HG03520 (cell line): ENCODE results near the gene GJB2.

Experiments
- ATAC-seq: cut with Tn5 transposase; IDR thresholded peaks from one replicate; pipeline ENCODE4 v1.9.1; 2021; ENCODE audit warnings: mild to moderate bottlenecking, moderate library complexity; ENCODE audit not compliant: unreplicated experiment

The GJB2 gene

GRCh38 chr13:20192836-20193161, at the start of gene GJB2:
Gene GJB2 (minus strand): TSS chr13:20192938. CDS start chr13:20189581, 3,357 bp downstream.
- no peak for ATAC-seq

DNA sequence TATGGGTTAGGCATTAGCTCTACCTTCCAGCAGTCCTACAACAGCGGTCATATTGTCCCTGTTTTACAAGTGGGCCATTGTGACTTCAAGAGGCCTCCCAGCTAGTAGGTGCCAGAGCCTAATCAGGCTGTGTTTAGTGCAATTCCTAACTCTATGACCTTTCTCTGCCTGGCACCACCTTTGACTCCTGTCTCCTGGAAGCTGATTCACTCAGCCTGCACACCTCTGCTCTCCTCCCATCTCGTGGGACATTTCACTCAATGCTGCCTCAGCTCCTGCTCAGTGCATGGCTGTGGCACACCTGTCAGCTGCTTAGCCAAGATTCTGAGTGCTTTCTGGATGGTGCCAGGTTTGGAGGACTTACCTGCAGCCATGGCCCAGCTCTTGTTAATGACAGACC, 48.9 kb upstream of the GJB2 start:
- ATAC-seq = no peak

DNA sequence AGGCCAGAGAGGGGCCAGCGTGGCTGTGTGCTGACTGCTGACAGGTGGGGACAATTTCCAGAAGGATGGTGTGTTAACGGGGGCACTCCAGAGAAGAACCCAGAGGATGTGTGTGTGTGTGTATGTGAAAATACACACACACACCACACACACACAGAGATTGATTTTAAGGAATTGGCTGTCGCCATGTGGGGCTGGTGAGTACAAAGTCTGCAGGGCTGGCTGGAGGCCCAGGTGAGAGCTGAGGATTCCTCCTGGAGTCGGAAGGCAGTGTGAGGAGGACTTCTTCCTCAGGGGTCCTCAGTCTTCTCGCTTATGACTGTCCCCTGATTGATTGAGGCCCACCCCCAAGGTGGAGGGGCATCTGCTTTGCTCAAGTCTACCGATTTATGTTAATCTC, 47.0 kb upstream of the GJB2 start:
- ATAC-seq = no peak

- ATAC-seq = no peak
Measured at GRCh38 chr13:20232556-20233277, 40.0 kb upstream of the GJB2 start.

- ATAC-seq = no peak
Measured at GRCh38 chr13:20231839-20232555, 39.3 kb upstream of the GJB2 start, which contains the start of gene GJB6. Gene GJB6 (minus strand): TSS chr13:20232319. CDS start chr13:20223480, 8,839 bp downstream.

- ATAC-seq = no peak
Measured at GRCh38 chr13:20230913-20231838, 38.4 kb upstream of the GJB2 start.

DNA sequence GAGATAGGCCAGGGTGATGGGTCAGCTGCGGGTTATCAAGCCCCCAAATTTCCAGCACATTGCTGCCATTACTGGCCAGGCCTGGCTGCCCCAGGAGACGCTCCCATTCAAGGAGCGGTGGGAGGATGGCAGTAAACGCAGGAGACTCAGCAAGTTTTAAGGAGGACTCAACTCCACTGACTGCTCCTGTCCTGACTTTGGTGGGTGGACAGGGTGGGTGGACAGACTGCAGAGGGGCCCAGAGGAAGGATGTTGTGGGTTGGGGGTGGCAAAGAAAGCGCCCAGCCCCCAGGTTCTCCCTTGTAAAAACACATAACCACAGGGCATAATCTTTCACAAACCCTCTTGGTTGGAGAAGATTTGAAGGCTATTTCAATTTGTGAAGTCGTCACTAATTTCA, 35.0 kb upstream of the GJB2 start:
- no peak for ATAC-seq

GRCh38 chr13:20227288-20227687, 34.5 kb upstream of the GJB2 start:
- no peak for ATAC-seq

DNA sequence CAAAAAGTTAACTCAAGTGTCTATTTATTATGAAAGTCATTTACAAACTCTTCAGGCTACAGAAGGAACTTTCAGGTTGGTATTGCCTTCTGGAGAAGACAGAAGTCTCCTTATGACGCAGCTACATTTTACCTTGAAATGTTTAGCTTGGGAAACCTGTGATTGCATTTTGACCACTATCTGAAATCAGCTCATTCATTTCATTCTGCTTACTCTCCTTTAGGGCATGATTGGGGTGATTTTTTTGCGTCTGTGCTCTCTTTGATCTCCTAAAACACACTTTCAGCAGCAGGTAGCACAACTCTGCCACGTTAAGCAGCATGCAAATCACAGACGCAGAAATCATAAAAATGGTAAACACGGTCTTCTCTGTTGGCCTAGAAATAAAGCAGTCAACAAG, 29.8 kb upstream of the GJB2 start:
- ATAC-seq = no peak

- no peak for ATAC-seq
Measured at GRCh38 chr13:20221772-20222171, 29.0 kb upstream of the GJB2 start.

DNA sequence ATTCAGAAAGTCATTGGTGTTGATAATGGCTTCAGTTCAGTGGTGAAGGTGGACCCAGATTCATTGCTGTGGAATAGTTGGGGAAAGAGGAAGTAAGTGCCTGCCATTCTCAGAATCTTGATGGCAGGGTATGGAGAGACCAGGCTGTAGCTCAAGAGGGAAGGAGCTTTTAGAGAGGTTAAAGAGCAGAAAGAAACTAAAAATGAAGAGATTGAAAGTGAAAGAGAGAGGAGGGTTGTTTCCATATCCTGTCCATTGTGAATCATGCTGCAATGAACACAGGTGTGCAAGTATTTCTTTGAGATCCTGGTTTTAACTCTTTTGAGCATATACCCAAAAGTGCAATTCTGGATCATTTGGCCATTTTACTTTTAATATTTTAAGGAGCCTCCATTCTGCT, 26.8 kb upstream of the GJB2 start:
- no peak for ATAC-seq

DNA sequence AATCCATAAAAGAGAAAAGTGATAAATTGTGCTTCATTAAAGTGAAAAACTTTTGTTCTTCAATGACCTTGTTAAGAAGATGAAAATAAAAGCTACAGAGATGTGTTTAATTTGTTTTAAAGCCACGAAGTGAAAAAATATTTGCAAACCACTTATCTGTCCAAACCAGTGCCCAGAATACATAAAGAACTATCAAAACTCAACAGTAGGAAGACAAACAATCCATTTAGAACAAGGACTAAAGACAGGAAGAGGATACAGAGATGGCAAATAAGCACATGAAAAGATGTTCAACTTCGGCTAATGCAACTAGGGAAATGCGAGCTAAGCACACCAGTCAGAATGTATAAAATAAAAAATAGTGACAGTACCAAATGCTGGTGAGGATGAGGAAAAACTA, 24.4 kb upstream of the GJB2 start:
- ATAC-seq = no peak

DNA sequence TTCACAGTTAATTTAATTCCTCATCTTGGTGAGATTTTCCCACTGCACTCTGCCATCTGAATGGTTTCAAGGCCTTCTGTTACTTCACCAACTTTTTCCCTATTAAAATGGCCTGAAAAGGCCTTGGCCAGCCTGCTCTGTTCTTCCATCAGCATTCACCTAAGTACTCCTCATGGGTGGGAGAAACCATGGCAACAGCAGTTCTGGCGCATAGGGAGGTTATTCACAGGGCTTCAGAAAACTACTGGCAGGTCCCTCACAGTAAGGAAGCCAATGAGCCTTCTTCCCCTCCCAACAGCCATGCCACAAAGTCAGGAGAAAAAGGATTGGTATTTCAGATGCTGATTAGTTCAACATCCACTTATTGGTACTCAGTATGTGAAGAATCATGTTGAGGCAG, 17.2 kb upstream of the GJB2 start:
- ATAC-seq = no peak

DNA sequence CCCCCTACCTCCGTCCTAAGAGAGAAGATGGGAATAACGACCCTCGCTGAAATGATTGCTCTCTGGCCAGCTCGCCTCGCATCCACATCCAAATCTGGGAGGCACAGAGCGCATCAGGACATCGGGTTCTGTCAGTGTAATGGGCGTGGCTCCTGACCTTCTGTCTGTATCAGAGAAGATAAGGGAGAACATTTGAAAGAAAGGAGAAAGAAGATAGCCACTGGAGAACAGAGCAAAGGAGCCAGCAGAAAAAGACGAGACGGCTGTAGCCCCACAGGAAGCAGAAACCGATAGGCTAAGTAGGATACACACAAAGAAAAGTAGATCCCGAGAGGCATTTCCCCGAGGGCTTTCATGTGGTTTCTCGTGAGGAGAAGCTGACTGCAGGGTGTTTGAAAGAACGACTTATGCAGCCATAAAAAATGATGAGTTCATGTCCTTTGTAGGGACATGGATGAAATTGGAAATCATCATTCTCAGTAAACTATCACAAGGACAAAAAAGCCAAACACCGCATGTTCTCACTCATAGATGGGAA, 14.0 kb upstream of the GJB2 start:
- ATAC-seq = no peak

GRCh38 chr13:20206065-20206697, 13.4 kb upstream of the GJB2 start:
- no peak for ATAC-seq

DNA sequence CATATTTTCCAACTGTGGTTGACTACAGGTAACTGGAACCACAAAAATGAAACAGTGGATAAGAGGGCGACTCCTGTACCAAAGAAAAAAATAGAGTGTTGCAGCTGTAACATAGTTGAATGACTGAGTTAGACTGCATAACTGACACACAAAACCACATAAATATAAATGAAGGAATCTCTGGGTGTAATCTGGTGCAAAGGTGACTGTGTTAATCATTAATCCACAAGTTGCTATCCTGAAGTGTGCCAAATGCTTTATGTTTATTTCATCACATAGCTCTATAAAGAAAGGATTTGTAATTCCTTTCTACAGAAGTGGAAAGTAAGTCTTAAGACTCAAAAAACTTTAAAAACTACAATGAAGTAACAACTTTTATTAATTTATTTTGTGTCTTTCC, 6.0 kb upstream of the GJB2 start:
- no peak for ATAC-seq

GRCh38 chr13:20197361-20197834, 4.7 kb upstream of the GJB2 start:
- no peak for ATAC-seq

DNA sequence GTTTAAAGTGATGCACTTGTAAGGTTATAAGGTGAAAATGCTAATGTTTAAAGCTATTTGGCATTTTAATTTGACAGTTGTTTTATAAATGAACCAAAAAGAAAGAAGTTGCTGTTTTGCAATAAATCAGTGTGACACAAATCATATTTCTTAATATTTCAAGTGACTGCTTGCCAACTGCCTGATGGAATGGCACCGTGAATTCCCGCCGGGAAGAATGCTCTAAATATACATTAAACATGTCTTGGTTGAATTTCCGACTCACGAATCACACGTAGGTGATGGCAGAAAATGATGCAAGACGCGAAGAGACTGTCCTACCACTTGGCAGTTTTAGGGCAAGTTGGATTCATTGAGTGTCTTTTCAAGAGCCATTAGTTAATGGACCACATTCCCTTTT, 3.1 kb upstream of the GJB2 start:
- no peak for ATAC-seq

DNA sequence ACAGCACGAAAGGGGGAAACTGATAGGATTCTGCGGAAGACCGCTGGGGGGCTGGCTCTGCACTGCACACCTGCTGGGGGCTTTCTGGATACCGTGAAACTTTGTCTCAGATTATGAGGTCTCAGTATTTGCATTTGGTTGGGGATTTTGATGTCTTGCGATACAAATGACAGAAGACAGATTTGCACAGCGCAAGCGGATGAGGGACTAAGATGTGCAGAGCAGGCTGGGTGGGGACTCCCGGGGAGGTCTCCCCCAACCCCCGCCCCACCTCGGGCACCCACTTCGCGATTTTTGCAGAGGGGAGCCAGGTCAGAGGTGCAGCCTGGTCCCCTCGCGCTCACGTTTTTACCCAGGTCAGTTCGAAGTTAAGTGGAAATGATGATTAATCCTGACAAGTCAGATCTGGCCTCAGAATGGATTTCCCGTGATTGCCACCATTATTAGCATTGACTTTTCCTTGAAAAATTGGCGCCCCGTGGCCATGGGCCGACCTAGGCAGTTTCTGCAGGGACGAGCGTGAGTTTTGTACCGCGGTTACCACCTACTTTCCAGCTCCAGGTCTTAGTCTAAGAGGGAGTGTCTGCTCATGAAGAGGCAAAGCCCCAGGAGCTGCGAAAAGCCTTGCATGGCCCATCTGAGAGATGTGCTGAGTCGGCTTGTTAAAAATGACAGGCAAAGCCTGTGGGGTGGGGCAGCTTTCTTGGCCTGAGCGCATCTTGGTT, 1.3 kb upstream of the GJB2 start:
- ATAC-seq = no peak
